Spleen (tissue), 7 donors: ENCODE results near the gene INHBB.

Experiments
- CTCF ChIP-seq, 11 experiments: fragments of 200-600 bp in 7 of 11; fragments of 450-650 bp in 4 of 11; sonication (generic) in 4 of 11; IDR thresholded peaks in 8 of 11; conservative IDR thresholded peaks in 3 of 11; 1 replicate in 7 of 11; 2 replicates in 4 of 11; pipeline versions ENCODE4 v1.4.0 to v1.8.0; 2016 to 2021; ENCODE audit warnings: antibody characterized with exemption in 11 of 11, inconsistent platforms in 4 of 11, mild to moderate bottlenecking in 1 of 11
- POLR2A ChIP-seq, 3 donors: fragments of 450-650 bp; IDR thresholded peaks; one replicate each; pipeline ENCODE4 v1.5.1; 2017; ENCODE audit warnings: antibody characterized with exemption in 3 of 3, mild to moderate bottlenecking in 1 of 3
- POLR2AphosphoS5 ChIP-seq, 3 donors: sonication (generic); formaldehyde crosslinking; IDR thresholded peaks; one replicate each; pipeline ENCODE4 v1.5.1; 2017; ENCODE audit warnings: antibody characterized with exemption in 3 of 3
- donor health status: DM: no; HTN: no; CAD: no; lungs with moderate emphysema.
- donor health status: DM: no; HTN: no; CAD: no.
- donor health status: DM: no; HTN: no; CAD: no.

GRCh38 chr2:120342446-120342845 is 3.5 kb upstream of the INHBB start:
- no peak for TF ChIP-seq CTCF (IDR thresholded peaks at IDR 0.05 in 8 of 11, conservative IDR thresholded peaks at IDR 0.05 in 3 of 11)
- no peak for TF ChIP-seq POLR2AphosphoS5 (IDR thresholded peaks at IDR 0.05)
- no peak for TF ChIP-seq POLR2A (IDR thresholded peaks at IDR 0.05)
